Epithelial cell of esophagus (primary cell): ENCODE results near the gene VPREB3.
"Not testable (repeated sequence)": the region's sequence is repeated elsewhere in the genome, so short reads cannot be mapped to it uniquely, and the experiment has no call there.

ENCODE experiments used
- DNase-seq: peaks from one replicate; pipeline ENCODE4 v3.0.0; 2010; ENCODE audit warnings: low read depth
- H3K4me3 ChIP-seq: 2 replicates; pipeline ENCODE4 v1.5.1; 2011; ENCODE audit warnings: mild to moderate bottlenecking, low read length, control low read depth
- CTCF ChIP-seq: IDR thresholded peaks from 2 replicates; pipeline ENCODE4 v1.5.1; 2011; ENCODE audit warnings: low read depth, mild to moderate bottlenecking, low read length, control low read depth, inconsistent platforms; ENCODE audit not compliant: insufficient read depth; ENCODE audit errors: missing control alignments

VPREB3 gene

DNA sequence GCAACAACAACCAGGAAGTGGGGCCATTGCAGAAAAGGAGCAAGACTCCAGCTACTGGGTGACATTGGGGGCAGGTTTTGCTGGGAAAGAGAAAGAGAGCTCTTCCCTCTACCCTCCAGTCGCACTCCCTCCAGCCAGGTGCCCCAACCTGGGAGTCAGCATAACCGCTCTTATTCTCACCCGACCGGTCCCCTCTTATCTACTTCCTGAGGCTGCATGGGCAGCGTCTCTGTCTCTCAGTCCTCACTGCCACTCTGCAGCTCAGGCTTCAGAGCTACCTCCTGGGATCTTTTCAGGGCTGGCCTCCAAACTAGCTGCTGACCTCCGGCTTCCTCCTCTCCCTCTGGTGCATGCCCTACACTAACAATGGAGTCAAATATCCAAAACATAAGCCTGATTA lies 8.4 kb downstream of the VPREB3 start:
- no peak for TF ChIP-seq CTCF
- DNase-seq: no peak
- no peak overlapping the region for H3K4me3 ChIP-seq

- DNase-seq: no peak
- no peak for TF ChIP-seq CTCF
- no peak overlapping the region for H3K4me3 ChIP-seq
These were observed 9.7 kb downstream of the VPREB3 start for GRCh38 chr22:23744485-23744884.

DNA sequence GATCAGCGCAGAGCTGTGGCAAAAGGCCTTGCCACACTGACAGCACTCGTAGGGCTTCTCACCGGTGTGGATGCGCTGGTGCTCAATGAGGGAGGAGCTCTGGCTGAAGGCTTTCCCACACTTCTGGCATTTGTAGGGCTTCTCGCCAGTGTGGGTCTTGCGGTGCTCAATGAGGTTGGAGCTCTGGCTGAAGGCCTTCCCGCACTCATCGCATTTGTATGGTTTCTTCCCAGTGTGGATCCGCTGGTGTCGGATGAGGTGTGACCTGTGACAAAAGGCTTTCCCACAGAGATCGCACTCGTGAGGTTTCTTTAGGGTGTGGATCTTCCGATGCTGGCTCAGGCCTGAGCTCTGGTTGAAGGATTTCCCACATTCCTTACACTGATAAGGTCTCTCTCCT lies 10.2 kb downstream of the VPREB3 start:
- no peak overlapping the region for H3K4me3 ChIP-seq
- TF ChIP-seq CTCF: no peak
- DNase-seq: no peak

- H3K4me3 ChIP-seq: no peak overlapping the region
- no peak for DNase-seq
- no peak for TF ChIP-seq CTCF
These were observed 10.9 kb downstream of the VPREB3 start for GRCh38 chr22:23743303-23743705.

DNA sequence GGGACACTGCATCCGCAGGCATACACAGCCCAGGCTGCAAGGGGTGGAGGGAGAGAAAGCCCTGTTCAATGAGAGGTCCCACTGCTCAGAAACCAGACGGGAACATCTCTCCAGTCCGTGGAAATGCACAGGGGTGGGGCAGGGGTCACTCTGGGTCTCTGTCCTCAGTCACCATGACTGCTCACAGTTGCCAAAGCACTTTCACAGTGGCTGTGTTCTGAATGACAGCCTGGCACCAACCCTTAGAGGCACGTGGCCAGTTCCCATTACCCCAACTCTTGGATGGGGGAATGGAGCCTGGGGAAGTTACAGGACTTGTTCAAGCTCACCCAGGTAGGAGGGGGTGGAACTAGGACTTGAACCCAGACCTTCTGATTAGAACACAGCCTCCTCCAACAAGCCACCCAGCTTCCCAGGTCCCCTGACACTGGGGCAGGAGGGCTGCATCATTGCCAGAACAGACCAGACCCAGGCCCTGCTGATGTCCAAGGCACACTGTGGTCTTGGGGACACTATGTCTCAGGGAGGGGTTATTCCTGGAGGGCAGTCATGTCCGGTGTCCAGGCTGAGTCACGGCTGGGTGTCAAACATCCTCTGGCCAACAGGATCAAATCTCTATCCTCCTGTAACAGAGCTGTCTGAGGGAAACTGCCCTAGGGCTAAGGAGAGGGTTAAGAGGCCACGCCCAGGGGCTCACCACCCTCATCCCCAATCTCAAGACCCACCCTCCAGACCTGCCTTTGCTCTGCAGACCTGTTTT lies 11.5 kb downstream of the VPREB3 start:
- no peak overlapping the region for H3K4me3 ChIP-seq
- DNase-seq: no peak
- TF ChIP-seq CTCF: no peak

DNA sequence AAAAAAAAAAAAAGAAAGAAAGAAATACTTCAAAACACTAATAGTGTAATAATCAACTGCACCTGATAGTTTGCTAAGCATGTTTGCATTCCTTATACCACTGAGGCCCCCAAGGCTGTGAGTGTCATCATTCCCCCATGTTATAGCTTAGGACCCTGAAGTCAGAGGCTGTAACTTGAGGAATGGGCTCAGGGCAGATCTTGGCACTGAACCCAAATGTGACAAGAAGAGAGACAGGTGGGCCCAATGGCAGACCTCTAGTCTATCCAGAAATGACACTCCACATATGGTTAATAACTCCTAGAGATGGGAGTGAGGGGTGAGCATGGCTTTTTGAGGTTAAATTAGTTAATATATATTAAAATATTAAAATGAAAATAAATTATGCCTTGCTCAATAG lies 16.5 kb downstream of the VPREB3 start:
- no peak overlapping the region for H3K4me3 ChIP-seq
- DNase-seq: no peak
- TF ChIP-seq CTCF: no peak

- DNase-seq, H3K4me3 ChIP-seq: not testable (repeated sequence)
These were observed 26.1 kb downstream of the VPREB3 start for GRCh38 chr22:23728108-23728507.
